ENCODE data around the gene CATSPER4.

DNA sequence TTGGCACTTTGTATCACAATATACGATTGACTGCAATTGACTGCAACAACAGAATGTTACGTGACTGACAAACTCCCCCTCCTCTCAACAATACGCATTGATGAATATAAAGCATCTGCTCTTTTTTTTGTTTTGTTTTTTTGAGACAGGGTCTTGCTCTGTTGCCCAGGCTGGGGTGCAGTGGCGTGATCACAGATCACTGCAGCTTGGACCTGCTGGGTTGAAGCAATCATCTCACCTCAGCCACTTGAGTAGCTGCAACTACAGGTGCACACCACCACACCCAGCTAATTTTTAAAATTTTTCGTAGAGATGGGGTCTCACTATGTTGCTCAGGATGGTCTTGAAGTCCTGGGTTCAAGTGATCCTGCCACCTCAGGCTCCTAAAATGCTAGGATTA, 22.3 kb downstream of the CATSPER4 start:
- no peak for TF ChIP-seq POLR2A (IDR thresholded peaks at IDR 0.05)
- TF ChIP-seq, protein P1, sequence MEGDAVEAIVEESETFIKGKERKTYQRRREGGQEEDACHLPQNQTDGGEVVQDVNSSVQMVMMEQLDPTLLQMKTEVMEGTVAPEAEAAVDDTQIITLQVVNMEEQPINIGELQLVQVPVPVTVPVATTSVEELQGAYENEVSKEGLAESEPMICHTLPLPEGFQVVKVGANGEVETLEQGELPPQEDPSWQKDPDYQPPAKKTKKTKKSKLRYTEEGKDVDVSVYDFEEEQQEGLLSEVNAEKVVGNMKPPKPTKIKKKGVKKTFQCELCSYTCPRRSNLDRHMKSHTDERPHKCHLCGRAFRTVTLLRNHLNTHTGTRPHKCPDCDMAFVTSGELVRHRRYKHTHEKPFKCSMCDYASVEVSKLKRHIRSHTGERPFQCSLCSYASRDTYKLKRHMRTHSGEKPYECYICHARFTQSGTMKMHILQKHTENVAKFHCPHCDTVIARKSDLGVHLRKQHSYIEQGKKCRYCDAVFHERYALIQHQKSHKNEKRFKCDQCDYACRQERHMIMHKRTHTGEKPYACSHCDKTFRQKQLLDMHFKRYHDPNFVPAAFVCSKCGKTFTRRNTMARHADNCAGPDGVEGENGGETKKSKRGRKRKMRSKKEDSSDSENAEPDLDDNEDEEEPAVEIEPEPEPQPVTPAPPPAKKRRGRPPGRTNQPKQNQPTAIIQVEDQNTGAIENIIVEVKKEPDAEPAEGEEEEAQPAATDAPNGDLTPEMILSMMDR (IDR thresholded peaks at IDR 0.05), result no peak
